ENCODE results near the gene KCNK1. TPM values are rescaled to one million over a fixed set of nuclear protein-coding genes. Genes with fewer than 3 reads are reported as not detected.
A peak's percentile ranks its signal among the peaks of the same experiment; 100 is the strongest.

The KCNK1 gene
- polyA plus RNA-seq, 1 of the 3 experiments (the other 2 are of a cell fraction): 10.6 TPM

- TF ChIP-seq RCOR1 (IDR thresholded peaks at IDR 0.05; ENCODE audit: low read length): no peak
- TF ChIP-seq NFIC (IDR thresholded peaks at IDR 0.05; ENCODE audit: borderline replicate concordance): peak; percentile 62; the same call in 1 of the 2 replicates
- TF ChIP-seq ELF1 (IDR thresholded peaks at IDR 0.05): no peak; the same call in 1 of the 2 replicates
- no peak for TF ChIP-seq SMC3 (IDR thresholded peaks at IDR 0.05; ENCODE audit: low read depth, low read length)
- TF ChIP-seq RFX5 (IDR thresholded peaks at IDR 0.05; ENCODE audit: low read length): no peak
- TF ChIP-seq EP300 (IDR thresholded peaks at IDR 0.05; ENCODE audit: borderline replicate concordance in 1 of 2, low read depth in 1 of 2, low read length in 1 of 2): peak; percentile 68 to 91
- no peak for TF ChIP-seq EZH2phosphoT487 (IDR thresholded peaks at IDR 0.05; ENCODE audit: borderline replicate concordance, low read depth)
- peak; percentile 86 for TF ChIP-seq JUND (IDR thresholded peaks at IDR 0.05)
- TF ChIP-seq FOXJ3 (CRISPR knock-in tag; IDR thresholded peaks at IDR 0.05): no peak
- TF ChIP-seq, protein P1, sequence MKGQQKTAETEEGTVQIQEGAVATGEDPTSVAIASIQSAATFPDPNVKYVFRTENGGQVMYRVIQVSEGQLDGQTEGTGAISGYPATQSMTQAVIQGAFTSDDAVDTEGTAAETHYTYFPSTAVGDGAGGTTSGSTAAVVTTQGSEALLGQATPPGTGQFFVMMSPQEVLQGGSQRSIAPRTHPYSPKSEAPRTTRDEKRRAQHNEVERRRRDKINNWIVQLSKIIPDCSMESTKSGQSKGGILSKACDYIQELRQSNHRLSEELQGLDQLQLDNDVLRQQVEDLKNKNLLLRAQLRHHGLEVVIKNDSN (IDR thresholded peaks at IDR 0.05; ENCODE audit: borderline replicate concordance, low read depth): no peak
- TF ChIP-seq SIN3A (IDR thresholded peaks at IDR 0.05; ENCODE audit: borderline replicate concordance, low read depth, low read length): peak; percentile 65; the same call in 1 of the 2 replicates
- no peak for TF ChIP-seq NRF1 (IDR thresholded peaks at IDR 0.05; ENCODE audit: low read depth, low read length)
Measured at GRCh38 chr1:233598891-233599541, 14.9 kb upstream of the KCNK1 start (continued).

GRCh38 chr1:233599542-233600073 lies 14.3 kb upstream of the KCNK1 start:
- Histone ChIP-seq H3F3A (replicated peaks; ENCODE audit: insufficient read depth) (peaks cover 15% of the 10 kb centered on the region), H3K9ac (no peak overlapping the region; the same call in 1 of the 2 replicates), H3K9me3 (no peaks in the 10 kb centered on the region), H3K4me2 (peak overlapping the region; percentile 67), H3K4me3 (ENCODE audit: low read depth in 2 of 2, low read length in 1 of 2) (no peak overlapping the region; a peak in 1 of 4 replicates), H2AFZ (ENCODE audit: low read depth) (peak overlapping the region; percentile 32; the same call in 1 of the 2 replicates), H3K4me1 (ENCODE audit: control insufficient read depth in 1 of 2, insufficient read depth in 2 of 2, low read depth in 1 of 2, low read length in 1 of 2) (peaks cover 12 to 13% of the 10 kb centered on the region in 2 experiments), H3K27me3 (ENCODE audit: insufficient read depth) (no peaks in the 10 kb centered on the region), H4K20me1 (ENCODE audit: insufficient read depth) (no peaks in the 10 kb centered on the region), H3K9me2 (no peaks in the 10 kb centered on the region), H3K79me2 (ENCODE audit: insufficient read depth) (no peaks in the 10 kb centered on the region), H3K36me3 (replicated peaks in 1 of 2; ENCODE audit: control insufficient read depth in 1 of 2, insufficient read depth in 2 of 2, low read length in 1 of 2) (no peaks in the 10 kb centered on the region), H3K27ac (ENCODE audit: low read depth in 2 of 2, low read length in 1 of 2) (peak overlapping the region; percentile 80 to 87; a peak in 3 of 4 replicates)
- ChIA-PET POLR2A (no interaction called here), CTCF (no interaction called here)
- TF ChIP-seq POLR2AphosphoS5 (IDR thresholded peaks at IDR 0.05; ENCODE audit: low read depth, low read length) (no peak), SMC3 (IDR thresholded peaks at IDR 0.05; ENCODE audit: low read depth, low read length) (no peak), ELF1 (IDR thresholded peaks at IDR 0.05) (no peak), PBX3 (IDR thresholded peaks at IDR 0.05) (no peak), YY1 (IDR thresholded peaks at IDR 0.05; ENCODE audit: low read depth) (no peak), RFX5 (IDR thresholded peaks at IDR 0.05; ENCODE audit: low read length) (no peak), SIN3A (IDR thresholded peaks at IDR 0.05; ENCODE audit: borderline replicate concordance, low read depth, low read length) (no peak), RAD21 (IDR thresholded peaks at IDR 0.05; ENCODE audit: low read length) (no peak), FOXM1 (IDR thresholded peaks at IDR 0.05; ENCODE audit: low read depth) (no peak)
- TF ChIP-seq, protein P2, sequence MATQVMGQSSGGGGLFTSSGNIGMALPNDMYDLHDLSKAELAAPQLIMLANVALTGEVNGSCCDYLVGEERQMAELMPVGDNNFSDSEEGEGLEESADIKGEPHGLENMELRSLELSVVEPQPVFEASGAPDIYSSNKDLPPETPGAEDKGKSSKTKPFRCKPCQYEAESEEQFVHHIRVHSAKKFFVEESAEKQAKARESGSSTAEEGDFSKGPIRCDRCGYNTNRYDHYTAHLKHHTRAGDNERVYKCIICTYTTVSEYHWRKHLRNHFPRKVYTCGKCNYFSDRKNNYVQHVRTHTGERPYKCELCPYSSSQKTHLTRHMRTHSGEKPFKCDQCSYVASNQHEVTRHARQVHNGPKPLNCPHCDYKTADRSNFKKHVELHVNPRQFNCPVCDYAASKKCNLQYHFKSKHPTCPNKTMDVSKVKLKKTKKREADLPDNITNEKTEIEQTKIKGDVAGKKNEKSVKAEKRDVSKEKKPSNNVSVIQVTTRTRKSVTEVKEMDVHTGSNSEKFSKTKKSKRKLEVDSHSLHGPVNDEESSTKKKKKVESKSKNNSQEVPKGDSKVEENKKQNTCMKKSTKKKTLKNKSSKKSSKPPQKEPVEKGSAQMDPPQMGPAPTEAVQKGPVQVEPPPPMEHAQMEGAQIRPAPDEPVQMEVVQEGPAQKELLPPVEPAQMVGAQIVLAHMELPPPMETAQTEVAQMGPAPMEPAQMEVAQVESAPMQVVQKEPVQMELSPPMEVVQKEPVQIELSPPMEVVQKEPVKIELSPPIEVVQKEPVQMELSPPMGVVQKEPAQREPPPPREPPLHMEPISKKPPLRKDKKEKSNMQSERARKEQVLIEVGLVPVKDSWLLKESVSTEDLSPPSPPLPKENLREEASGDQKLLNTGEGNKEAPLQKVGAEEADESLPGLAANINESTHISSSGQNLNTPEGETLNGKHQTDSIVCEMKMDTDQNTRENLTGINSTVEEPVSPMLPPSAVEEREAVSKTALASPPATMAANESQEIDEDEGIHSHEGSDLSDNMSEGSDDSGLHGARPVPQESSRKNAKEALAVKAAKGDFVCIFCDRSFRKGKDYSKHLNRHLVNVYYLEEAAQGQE (IDR thresholded peaks at IDR 0.05; ENCODE audit: low read depth, low read length): no peak
- TF ChIP-seq, protein P3, sequence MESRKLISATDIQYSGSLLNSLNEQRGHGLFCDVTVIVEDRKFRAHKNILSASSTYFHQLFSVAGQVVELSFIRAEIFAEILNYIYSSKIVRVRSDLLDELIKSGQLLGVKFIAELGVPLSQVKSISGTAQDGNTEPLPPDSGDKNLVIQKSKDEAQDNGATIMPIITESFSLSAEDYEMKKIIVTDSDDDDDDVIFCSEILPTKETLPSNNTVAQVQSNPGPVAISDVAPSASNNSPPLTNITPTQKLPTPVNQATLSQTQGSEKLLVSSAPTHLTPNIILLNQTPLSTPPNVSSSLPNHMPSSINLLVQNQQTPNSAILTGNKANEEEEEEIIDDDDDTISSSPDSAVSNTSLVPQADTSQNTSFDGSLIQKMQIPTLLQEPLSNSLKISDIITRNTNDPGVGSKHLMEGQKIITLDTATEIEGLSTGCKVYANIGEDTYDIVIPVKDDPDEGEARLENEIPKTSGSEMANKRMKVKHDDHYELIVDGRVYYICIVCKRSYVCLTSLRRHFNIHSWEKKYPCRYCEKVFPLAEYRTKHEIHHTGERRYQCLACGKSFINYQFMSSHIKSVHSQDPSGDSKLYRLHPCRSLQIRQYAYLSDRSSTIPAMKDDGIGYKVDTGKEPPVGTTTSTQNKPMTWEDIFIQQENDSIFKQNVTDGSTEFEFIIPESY (IDR thresholded peaks at IDR 0.05; ENCODE audit: borderline replicate concordance, low read depth): no peak
- DNase-seq: no peak
- WGBS (ENCODE audit: low lambda C conversion rate): 65% methylated on average over 4 of the region's 5 CpGs
